Measurements from ENCODE around the gene NTRK3.

GRCh38 chr15:87939848-87940457 is 316.6 kb downstream of the NTRK3 start:
- TF ChIP-seq POLR2A (IDR thresholded peaks at IDR 0.05) (no peak), CTCF (IDR thresholded peaks at IDR 0.05) (no peak)
